Gastroesophageal sphincter (tissue), 3 donors: ENCODE results near the gene SSH2.
"Not testable (repeated sequence)": the region's sequence is repeated elsewhere in the genome, so short reads cannot be mapped to it uniquely, and the experiment has no call there.

Source experiments
- EP300 ChIP-seq: sonication (generic); formaldehyde crosslinking; IDR thresholded peaks from one replicate; pipeline ENCODE4 v1.6.1; 2017; ENCODE audit warnings: antibody characterized with exemption, mild to moderate bottlenecking
- POLR2A ChIP-seq, 2 donors: fragments of 450-650 bp; IDR thresholded peaks; one replicate each; pipeline ENCODE4 v1.6.1; 2017; ENCODE audit warnings: antibody characterized with exemption in 2 of 2, mild to moderate bottlenecking in 2 of 2, moderate library complexity in 1 of 2
- TF ChIP-seq, protein P1 (sequence below), 4 experiments: fragments of 200-600 bp in 2 of 4; fragments of 450-650 bp in 2 of 4; sonication (generic) in 1 of 4; IDR thresholded peaks; one replicate each; pipeline ENCODE4 v1.5.1; 2017 to 2019; ENCODE audit warnings: antibody characterized with exemption in 4 of 4, mild to moderate bottlenecking in 2 of 4, moderate library complexity in 2 of 4

- TF ChIP-seq EP300; POLR2A (IDR thresholded peaks at IDR 0.05): not testable (repeated sequence)
- TF ChIP-seq, protein P1, sequence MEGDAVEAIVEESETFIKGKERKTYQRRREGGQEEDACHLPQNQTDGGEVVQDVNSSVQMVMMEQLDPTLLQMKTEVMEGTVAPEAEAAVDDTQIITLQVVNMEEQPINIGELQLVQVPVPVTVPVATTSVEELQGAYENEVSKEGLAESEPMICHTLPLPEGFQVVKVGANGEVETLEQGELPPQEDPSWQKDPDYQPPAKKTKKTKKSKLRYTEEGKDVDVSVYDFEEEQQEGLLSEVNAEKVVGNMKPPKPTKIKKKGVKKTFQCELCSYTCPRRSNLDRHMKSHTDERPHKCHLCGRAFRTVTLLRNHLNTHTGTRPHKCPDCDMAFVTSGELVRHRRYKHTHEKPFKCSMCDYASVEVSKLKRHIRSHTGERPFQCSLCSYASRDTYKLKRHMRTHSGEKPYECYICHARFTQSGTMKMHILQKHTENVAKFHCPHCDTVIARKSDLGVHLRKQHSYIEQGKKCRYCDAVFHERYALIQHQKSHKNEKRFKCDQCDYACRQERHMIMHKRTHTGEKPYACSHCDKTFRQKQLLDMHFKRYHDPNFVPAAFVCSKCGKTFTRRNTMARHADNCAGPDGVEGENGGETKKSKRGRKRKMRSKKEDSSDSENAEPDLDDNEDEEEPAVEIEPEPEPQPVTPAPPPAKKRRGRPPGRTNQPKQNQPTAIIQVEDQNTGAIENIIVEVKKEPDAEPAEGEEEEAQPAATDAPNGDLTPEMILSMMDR (IDR thresholded peaks at IDR 0.05): not testable (repeated sequence)
Measured at GRCh38 chr17:29725408-29725807, 204.6 kb downstream of the SSH2 start.
